Esophagus (tissue), 2 donors: Measurements from ENCODE around the gene PPP1R13B. TPM values are rescaled to one million over a fixed set of nuclear protein-coding genes. Genes with fewer than 3 reads are reported as not detected.

Source experiments
- H3K27ac ChIP-seq, 2 donors: one replicate each; pipeline ENCODE4 v1.5.1; 2013; ENCODE audit warnings: low read depth in 2 of 2, mild to moderate bottlenecking in 2 of 2, inconsistent platforms in 1 of 2, low read length in 1 of 2, moderate library complexity in 1 of 2
- H3K27me3 ChIP-seq, 2 donors: one replicate each; pipeline ENCODE4 v1.6.1; 2013; ENCODE audit warnings: low read length in 2 of 2, control low read depth in 1 of 2, mild to moderate bottlenecking in 1 of 2; ENCODE audit not compliant: insufficient read depth in 2 of 2, control insufficient read depth in 1 of 2
- H3K36me3 ChIP-seq, 2 donors: one replicate each; pipeline ENCODE4 v1.6.1; 2013; ENCODE audit warnings: low read length in 1 of 2; ENCODE audit not compliant: control insufficient read depth in 2 of 2, insufficient read depth in 2 of 2
- H3K4me1 ChIP-seq, 2 donors: one replicate each; pipeline ENCODE4 v1.6.1; 2013; ENCODE audit warnings: low read length in 1 of 2; ENCODE audit not compliant: control insufficient read depth in 2 of 2, insufficient read depth in 2 of 2
- H3K4me3 ChIP-seq, 2 donors: one replicate each; pipeline ENCODE4 v1.5.1; 2013; ENCODE audit warnings: low read length in 2 of 2, mild to moderate bottlenecking in 2 of 2, low read depth in 1 of 2, moderate library complexity in 1 of 2
- H3K9me3 ChIP-seq, 2 donors: one replicate each; pipeline ENCODE4 v1.6.1; 2013; ENCODE audit warnings: mild to moderate bottlenecking in 2 of 2, low read depth in 1 of 2, low read length in 1 of 2, moderate library complexity in 1 of 2; ENCODE audit not compliant: control insufficient read depth in 2 of 2, insufficient read depth in 1 of 2
- WGBS, 2 donors: extraction: QIAGEN DNeasy Blood & Tissue Kit; methylation state at CpG; one replicate each; pipeline ENCODE4 v1.1.7; 2013; 5-methylcytosine and 5-hydroxymethylcytosine counted together
- polyA plus RNA-seq, 2 donors: library from polyadenylated mRNA; stranded (reverse); fragments of 200-250 nt; gene quantifications; one replicate each; pipeline ENCODE4 v1.2.3, GENCODE V29; 2013
- donor health status: healthy with polysubstance abuse.
- donor health status: Bipolar disorder and iron deficiency.

The PPP1R13B gene
- polyA plus RNA-seq, 2 donors, result 16.4 to 28.4 TPM

- Histone ChIP-seq H3K4me3 (no peak overlapping the region), H3K36me3 (peaks cover 10 to 58% of the 10 kb centered on the region in 2 donors), H3K27ac (no peak overlapping the region), H3K9me3 (no peaks in the 10 kb centered on the region), H3K4me1 (peaks cover 0 to 2% of the 10 kb centered on the region in 2 donors), H3K27me3 (no peaks in the 10 kb centered on the region)
- 89 to 93% methylated on average over 15 of the region's 15 CpGs for WGBS, 2 donors
Measured at GRCh38 chr14:103743691-103744090, 103.7 kb downstream of the PPP1R13B start.

GRCh38 chr14:103742499-103743255, 104.7 kb downstream of the PPP1R13B start:
- H3K27me3 ChIP-seq, result no peaks in the 10 kb centered on the region
- no peaks in the 10 kb centered on the region for H3K9me3 ChIP-seq
- peaks cover 0 to 2% of the 10 kb centered on the region in 2 donors for H3K4me1 ChIP-seq
- H3K4me3 ChIP-seq, result no peak overlapping the region
- no peak overlapping the region for H3K27ac ChIP-seq
- WGBS, 2 donors, result 88 to 91% methylated on average over 14 of the region's 14 CpGs
- H3K36me3 ChIP-seq, result peaks cover 13 to 59% of the 10 kb centered on the region in 2 donors

- peaks cover 0 to 4% of the 10 kb centered on the region in 2 donors for H3K4me1 ChIP-seq
- no peak overlapping the region for H3K4me3 ChIP-seq
- H3K9me3 ChIP-seq, result no peaks in the 10 kb centered on the region
- peaks cover 13 to 59% of the 10 kb centered on the region in 2 donors for H3K36me3 ChIP-seq
- no peaks in the 10 kb centered on the region for H3K27me3 ChIP-seq
- H3K27ac ChIP-seq, result no peak overlapping the region
- WGBS, 2 donors, result 76 to 81% methylated on average over 9 of the region's 9 CpGs
Measured at GRCh38 chr14:103741876-103742275, 105.5 kb downstream of the PPP1R13B start.

- H3K27ac ChIP-seq, result no peak overlapping the region
- no peak overlapping the region for H3K4me3 ChIP-seq
- no peaks in the 10 kb centered on the region for H3K9me3 ChIP-seq
- H3K27me3 ChIP-seq, result no peaks in the 10 kb centered on the region
- H3K36me3 ChIP-seq, result peaks cover 13 to 53% of the 10 kb centered on the region in 2 donors
- H3K4me1 ChIP-seq, result peaks cover 3 to 7% of the 10 kb centered on the region in 2 donors
- 79 to 84% methylated on average over 14 of the region's 14 CpGs for WGBS, 2 donors
Measured at GRCh38 chr14:103740991-103741689, 106.2 kb downstream of the PPP1R13B start.

GRCh38 chr14:103739793-103740501, 107.4 kb downstream of the PPP1R13B start:
- H3K9me3 ChIP-seq, result no peaks in the 10 kb centered on the region
- no peaks in the 10 kb centered on the region for H3K27me3 ChIP-seq
- H3K27ac ChIP-seq, result no peak overlapping the region
- H3K4me1 ChIP-seq, result peaks cover 5 to 13% of the 10 kb centered on the region in 2 donors
- H3K36me3 ChIP-seq, result peaks cover 15 to 49% of the 10 kb centered on the region in 2 donors
- WGBS, 2 donors, result 92 to 94% methylated on average over 30 of the region's 30 CpGs
- H3K4me3 ChIP-seq, result no peak overlapping the region

- peaks cover 16 to 47% of the 10 kb centered on the region in 2 donors for H3K36me3 ChIP-seq
- H3K27me3 ChIP-seq, result no peaks in the 10 kb centered on the region
- no peaks in the 10 kb centered on the region for H3K9me3 ChIP-seq
- H3K4me1 ChIP-seq, result peaks cover 5 to 15% of the 10 kb centered on the region in 2 donors
- no peak overlapping the region for H3K4me3 ChIP-seq
- H3K27ac ChIP-seq, result no peak overlapping the region
- WGBS, 2 donors, result 90% methylated on average over 6 of the region's 6 CpGs
Measured at GRCh38 chr14:103739466-103739792, 107.9 kb downstream of the PPP1R13B start.

GRCh38 chr14:103738701-103739451, 108.5 kb downstream of the PPP1R13B start:
- H3K27ac ChIP-seq, result no peak overlapping the region
- H3K9me3 ChIP-seq, result no peaks in the 10 kb centered on the region
- peaks cover 16 to 52% of the 10 kb centered on the region in 2 donors for H3K36me3 ChIP-seq
- 86 to 87% methylated on average over 34 of the region's 34 CpGs for WGBS, 2 donors
- no peaks in the 10 kb centered on the region for H3K27me3 ChIP-seq
- H3K4me3 ChIP-seq, result no peak overlapping the region
- H3K4me1 ChIP-seq, result peaks cover 5 to 18% of the 10 kb centered on the region in 2 donors

GRCh38 chr14:103738166-103738565, 109.2 kb downstream of the PPP1R13B start:
- no peaks in the 10 kb centered on the region for H3K9me3 ChIP-seq
- H3K36me3 ChIP-seq, result peaks cover 16 to 47% of the 10 kb centered on the region in 2 donors
- H3K27ac ChIP-seq, result no peak overlapping the region
- 81 to 83% methylated on average over 10 of the region's 10 CpGs for WGBS, 2 donors
- H3K4me3 ChIP-seq, result no peak overlapping the region
- H3K27me3 ChIP-seq, result no peaks in the 10 kb centered on the region
- H3K4me1 ChIP-seq, result peaks cover 5 to 23% of the 10 kb centered on the region in 2 donors
